Measurements from ENCODE around the gene XCR1.
A peak's percentile ranks its signal among the peaks of the same experiment; 100 is the strongest.

XCR1 gene

DNA sequence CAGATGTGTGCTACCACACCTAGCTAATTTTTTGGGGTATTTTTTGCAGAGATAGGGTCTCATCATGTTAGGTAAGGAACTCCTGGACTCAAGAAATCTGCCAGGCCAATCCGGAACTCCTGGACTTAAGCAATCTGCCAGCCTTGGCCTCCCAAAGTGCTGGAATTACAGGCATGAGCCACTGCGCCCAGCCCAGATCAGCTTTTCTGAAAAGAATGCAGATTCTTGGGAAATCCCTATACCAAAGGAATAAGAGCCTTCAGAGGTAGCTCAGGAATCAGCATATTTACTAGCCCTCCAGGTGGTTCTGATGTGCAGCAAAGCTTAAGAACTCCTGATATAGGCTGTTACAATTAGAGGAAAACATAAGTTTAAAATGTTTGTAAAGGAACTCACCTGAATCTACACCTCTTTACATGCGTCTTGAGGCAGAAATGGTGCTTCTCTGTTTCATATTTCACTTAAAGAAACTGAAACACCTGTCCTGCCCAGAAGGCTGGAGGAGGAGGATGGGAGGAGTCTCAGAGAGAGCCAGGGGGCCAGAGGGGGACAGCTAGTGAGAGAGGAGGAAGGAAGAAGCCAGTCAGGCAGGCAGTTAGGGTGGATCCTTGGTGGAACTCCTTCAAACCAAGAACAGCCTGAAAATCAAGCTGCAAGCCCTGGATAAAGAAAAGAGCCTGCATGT, at the start of gene XCR1:
TSS of gene XCR1 (minus strand) at position 463 of the 685 bp plus-strand sequence. CDS start 5,536 bp downstream, outside the sequence.
- TF ChIP-seq, protein P1, sequence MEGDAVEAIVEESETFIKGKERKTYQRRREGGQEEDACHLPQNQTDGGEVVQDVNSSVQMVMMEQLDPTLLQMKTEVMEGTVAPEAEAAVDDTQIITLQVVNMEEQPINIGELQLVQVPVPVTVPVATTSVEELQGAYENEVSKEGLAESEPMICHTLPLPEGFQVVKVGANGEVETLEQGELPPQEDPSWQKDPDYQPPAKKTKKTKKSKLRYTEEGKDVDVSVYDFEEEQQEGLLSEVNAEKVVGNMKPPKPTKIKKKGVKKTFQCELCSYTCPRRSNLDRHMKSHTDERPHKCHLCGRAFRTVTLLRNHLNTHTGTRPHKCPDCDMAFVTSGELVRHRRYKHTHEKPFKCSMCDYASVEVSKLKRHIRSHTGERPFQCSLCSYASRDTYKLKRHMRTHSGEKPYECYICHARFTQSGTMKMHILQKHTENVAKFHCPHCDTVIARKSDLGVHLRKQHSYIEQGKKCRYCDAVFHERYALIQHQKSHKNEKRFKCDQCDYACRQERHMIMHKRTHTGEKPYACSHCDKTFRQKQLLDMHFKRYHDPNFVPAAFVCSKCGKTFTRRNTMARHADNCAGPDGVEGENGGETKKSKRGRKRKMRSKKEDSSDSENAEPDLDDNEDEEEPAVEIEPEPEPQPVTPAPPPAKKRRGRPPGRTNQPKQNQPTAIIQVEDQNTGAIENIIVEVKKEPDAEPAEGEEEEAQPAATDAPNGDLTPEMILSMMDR (conservative IDR thresholded peaks at IDR 0.05; ENCODE audit: low read depth, low read length): no peak
- H3K4me3 ChIP-seq (ENCODE audit: low read length): no peak within 1 kb of the TSS
- no peak for DNase-seq (ENCODE audit: low read depth)

GRCh38 chr3:46076606-46077005, 49.3 kb upstream of the XCR1 start:
- no peak overlapping the region for H3K4me3 ChIP-seq (ENCODE audit: low read length)
- TF ChIP-seq, protein P1 (conservative IDR thresholded peaks at IDR 0.05; ENCODE audit: low read depth, low read length): peak; percentile 11
- no peak for DNase-seq (ENCODE audit: low read depth)

- H3K4me3 ChIP-seq (ENCODE audit: low read length): no peak overlapping the region
- TF ChIP-seq, protein P1 (conservative IDR thresholded peaks at IDR 0.05; ENCODE audit: low read depth, low read length): no peak
Observed at GRCh38 chr3:46075816-46076215, 48.5 kb upstream of the XCR1 start.

GRCh38 chr3:46071222-46071858, 44.1 kb upstream of the XCR1 start:
- no peak overlapping the region for H3K4me3 ChIP-seq (ENCODE audit: low read length)
- TF ChIP-seq, protein P1 (conservative IDR thresholded peaks at IDR 0.05; ENCODE audit: low read depth, low read length): no peak
- DNase-seq (ENCODE audit: low read depth): no peak

More at GRCh38 chr3:46075816-46076215, 48.5 kb upstream of the XCR1 start:
- DNase-seq (ENCODE audit: low read depth): no peak

DNA sequence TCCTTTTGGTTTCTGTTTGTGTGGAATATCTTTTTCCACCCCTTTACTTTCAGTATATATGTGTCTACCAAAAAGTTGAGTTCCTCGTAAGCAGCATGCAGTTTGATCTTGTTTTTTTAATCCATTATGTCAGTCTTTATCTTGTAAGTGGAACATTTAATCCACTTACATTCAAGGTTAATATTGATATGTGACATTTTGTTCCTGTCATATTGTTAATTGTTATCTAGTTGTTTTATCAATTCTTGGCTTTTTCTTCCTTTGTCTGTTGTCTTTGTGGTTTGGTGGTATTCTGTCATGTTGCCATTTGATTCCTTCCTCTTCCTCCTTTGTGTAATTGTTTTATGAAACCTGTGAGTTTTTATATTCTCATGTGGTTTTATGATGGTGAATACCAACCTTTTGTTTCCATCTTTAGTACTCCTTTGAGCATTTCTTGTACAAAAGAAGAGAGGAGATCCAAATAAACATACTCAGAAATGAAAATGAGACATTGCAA, 43.4 kb upstream of the XCR1 start:
- no peak for DNase-seq (ENCODE audit: low read depth)
- TF ChIP-seq, protein P1 (conservative IDR thresholded peaks at IDR 0.05; ENCODE audit: low read depth, low read length): no peak
- H3K4me3 ChIP-seq (ENCODE audit: low read length): no peak overlapping the region

- TF ChIP-seq, protein P1 (conservative IDR thresholded peaks at IDR 0.05; ENCODE audit: low read depth, low read length): no peak
- no peak for DNase-seq (ENCODE audit: low read depth)
Observed at GRCh38 chr3:46068501-46068900, 41.2 kb upstream of the XCR1 start.

More at GRCh38 chr3:46068501-46068900, 41.2 kb upstream of the XCR1 start:
- no peak overlapping the region for H3K4me3 ChIP-seq (ENCODE audit: low read length)

Measured in retinal pigment epithelial cell (primary cell).